Measurements from ENCODE around the gene CENPB. TPM values are rescaled to one million over a fixed set of nuclear protein-coding genes. Genes with fewer than 3 reads are reported as not detected.

The CENPB gene
- total RNA-seq, 1 donor from 2014 or later, result 82.3 TPM

DNA sequence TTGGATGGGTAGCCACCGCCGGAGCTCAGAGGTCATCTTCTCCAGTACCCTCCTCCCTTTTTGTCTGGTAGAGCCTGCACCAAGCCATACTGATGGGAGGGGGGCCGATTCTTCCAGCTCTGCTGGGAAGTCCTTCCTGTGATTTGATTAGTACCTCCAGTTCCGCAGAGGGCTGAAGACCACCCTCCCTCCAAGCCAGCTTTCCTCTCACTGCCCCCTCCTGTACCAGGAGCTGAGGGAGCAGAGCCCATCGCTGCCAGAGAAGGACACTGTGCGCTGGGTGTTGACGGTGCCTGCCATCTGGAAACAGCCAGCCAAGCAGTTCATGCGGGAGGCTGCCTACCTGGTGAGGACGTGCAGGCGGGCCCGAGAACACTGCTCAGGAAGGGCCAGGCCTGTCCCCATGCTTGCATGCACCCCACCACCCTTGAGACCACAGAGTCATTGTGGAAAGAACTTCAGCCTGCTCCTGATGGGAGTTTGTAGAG lies 40.8 kb downstream of the CENPB start:
- no peak overlapping the region for H3K4me3 ChIP-seq (ENCODE audit: low read depth, low read length)
- no peak for DNase-seq (ENCODE audit: low read depth)
- TF ChIP-seq, protein P1, sequence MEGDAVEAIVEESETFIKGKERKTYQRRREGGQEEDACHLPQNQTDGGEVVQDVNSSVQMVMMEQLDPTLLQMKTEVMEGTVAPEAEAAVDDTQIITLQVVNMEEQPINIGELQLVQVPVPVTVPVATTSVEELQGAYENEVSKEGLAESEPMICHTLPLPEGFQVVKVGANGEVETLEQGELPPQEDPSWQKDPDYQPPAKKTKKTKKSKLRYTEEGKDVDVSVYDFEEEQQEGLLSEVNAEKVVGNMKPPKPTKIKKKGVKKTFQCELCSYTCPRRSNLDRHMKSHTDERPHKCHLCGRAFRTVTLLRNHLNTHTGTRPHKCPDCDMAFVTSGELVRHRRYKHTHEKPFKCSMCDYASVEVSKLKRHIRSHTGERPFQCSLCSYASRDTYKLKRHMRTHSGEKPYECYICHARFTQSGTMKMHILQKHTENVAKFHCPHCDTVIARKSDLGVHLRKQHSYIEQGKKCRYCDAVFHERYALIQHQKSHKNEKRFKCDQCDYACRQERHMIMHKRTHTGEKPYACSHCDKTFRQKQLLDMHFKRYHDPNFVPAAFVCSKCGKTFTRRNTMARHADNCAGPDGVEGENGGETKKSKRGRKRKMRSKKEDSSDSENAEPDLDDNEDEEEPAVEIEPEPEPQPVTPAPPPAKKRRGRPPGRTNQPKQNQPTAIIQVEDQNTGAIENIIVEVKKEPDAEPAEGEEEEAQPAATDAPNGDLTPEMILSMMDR (conservative IDR thresholded peaks at IDR 0.05; ENCODE audit: low read depth, low read length), result no peak

DNA sequence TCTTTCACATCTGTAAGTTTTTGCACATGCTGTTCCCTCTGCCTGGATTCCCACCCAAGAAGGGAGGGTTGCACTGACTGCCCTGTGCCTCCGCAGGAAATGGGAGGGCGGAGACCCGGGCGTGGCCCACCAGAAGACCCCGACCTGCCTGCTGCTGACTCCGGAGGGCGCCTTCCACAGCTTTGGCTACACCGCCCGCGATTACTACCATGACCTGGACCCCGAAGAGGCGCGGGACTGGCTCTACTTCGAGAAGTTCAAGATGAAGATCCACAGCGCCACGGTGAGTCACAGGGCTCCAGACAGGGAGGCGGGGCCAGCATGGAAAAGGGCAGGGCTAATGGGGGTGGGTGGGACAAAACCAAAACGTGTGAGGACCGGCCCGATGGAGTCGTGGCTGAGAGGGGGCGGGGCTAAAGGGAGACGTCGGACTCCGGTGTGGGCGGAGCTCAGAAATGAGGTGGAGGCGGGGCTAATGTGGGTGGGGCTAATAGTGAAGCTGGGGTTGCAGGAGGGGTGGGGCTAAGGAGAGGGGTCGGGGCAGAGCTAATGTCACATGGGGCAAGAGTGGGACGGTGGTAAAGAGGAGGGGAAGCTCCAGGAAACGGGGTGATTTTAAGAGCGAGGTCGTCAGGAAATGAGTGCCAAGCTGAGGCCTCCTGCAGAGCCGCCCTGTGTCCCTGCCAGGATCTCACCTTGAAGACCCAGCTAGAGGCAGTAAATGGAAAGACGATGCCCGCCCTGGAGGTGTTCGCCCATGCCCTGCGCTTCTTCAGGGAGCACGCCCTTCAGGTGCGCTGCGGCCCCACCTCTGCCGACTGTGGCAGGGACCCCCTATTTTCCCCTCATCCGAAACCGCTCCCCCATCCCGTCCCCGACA lies 41.5 kb downstream of the CENPB start:
- no peak for DNase-seq (ENCODE audit: low read depth)
- H3K4me3 ChIP-seq (ENCODE audit: low read depth, low read length), result no peak overlapping the region
- TF ChIP-seq, protein P1 (conservative IDR thresholded peaks at IDR 0.05; ENCODE audit: low read depth, low read length), result no peak

DNA sequence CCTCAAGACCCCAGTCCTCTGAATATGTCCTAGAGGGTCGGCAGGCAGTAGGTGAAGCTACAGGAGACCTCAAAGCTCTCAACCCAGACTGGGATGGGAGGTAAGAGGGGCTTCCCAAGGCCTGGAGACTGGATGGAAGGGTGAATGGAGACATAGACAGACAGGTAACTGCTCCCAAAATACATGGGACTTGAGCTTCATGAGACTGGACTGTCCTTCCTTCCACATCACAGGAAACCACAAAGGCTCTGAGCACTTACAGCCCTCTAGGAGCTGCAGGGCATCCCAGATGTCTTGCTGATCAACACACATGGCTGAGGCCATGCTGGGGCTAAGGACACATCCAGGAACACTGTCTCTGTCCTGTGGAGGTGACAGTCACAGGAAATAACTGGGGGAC lies 42.5 kb downstream of the CENPB start:
- DNase-seq (ENCODE audit: low read depth), result no peak
- H3K4me3 ChIP-seq (ENCODE audit: low read depth, low read length), result no peak overlapping the region
- TF ChIP-seq, protein P1 (conservative IDR thresholded peaks at IDR 0.05; ENCODE audit: low read depth, low read length), result no peak

DNA sequence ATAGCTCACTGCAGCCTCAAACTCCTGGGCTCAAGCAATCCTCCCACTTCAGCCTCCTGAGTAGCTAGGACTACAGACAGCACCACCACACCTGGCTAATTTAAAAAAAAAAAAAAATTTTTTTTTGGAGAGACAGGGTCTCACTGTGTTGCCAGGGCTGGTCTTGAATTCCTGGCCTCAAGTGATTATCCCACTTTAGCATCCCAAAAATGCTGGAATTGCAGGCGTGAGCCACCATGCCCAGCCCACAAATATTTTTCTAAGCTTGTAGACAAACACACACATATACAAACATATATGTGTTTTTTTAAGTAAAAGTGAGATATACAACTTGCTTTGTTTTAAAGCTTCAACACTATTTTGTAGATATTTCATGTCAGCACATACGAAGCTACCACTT lies 43.3 kb downstream of the CENPB start:
- no peak for DNase-seq (ENCODE audit: low read depth)
- H3K4me3 ChIP-seq (ENCODE audit: low read depth, low read length), result no peak overlapping the region
- TF ChIP-seq, protein P1 (conservative IDR thresholded peaks at IDR 0.05; ENCODE audit: low read depth, low read length), result no peak

DNA sequence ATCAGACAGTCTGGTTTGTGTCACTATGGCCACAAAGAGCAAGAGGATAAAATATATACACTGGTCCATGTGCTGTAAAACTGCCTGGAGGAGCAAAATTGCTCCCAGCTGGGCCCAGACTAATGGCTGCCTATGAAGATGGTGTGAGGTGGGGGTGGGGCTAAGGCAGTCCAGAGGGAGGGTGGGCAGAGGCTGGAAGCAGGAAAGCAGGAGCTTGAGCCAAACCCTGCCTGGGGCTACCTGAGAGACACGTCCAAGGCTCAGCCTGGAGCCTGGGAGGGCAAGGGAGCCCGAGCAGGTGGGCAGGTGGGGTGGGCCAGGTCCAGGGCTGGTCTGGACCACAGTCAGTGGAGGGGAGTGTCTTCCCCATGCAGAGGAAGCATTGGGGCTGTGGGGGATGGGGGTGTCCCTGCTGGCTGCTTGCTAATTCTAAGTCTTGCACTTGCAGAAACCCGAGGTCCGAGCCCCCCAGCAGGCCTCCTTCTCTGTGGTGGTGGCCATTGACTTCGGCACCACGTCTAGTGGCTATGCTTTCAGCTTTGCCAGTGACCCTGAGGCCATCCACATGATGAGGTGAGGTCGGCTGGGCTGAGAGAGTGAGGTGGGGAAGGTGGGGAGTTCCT lies 44.6 kb downstream of the CENPB start:
- TF ChIP-seq, protein P1 (conservative IDR thresholded peaks at IDR 0.05; ENCODE audit: low read depth, low read length), result no peak
- DNase-seq (ENCODE audit: low read depth), result no peak
- no peak overlapping the region for H3K4me3 ChIP-seq (ENCODE audit: low read depth, low read length)

DNA sequence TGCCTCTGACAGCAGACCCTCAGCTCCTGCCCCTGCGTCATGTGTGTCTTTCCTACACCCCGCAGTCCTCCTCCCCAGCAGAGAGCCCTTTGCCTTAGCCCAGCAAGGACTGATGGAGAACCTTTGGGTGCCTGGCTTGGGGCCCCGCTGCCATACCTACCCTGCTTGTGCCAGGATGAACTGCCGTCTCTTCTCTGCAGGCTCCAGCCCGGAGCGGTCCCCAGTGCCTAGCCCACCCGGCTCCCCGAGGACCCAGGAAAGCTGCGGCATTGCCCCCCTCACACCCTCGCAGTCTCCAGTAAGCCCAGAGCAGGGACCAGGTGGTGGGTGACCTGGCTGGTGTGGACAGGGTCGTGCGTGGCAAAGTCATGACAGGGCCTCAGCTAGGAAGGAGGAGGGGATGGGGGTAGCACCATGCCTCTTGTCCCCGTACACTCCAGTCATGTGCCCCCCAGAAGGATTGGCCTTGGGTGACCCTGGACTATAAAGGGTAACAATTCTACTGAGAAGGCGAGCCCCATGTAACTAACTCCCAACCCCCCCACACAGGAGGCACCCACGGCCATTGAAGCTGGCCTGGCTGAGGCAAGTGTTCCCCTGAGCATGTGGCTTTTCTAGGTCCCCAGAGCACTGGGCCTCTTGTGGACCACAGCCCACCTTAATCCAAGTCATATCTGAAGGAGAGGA lies 45.8 kb downstream of the CENPB start:
- no peak for DNase-seq (ENCODE audit: low read depth)
- H3K4me3 ChIP-seq (ENCODE audit: low read depth, low read length), result no peak overlapping the region
- TF ChIP-seq, protein P1 (conservative IDR thresholded peaks at IDR 0.05; ENCODE audit: low read depth, low read length), result no peak
